ENCODE data around the gene NDUFAF7.
"Not testable (repeated sequence)": the region's sequence is repeated elsewhere in the genome, so short reads cannot be mapped to it uniquely, and the experiment has no call there.

NDUFAF7 gene, protein sequence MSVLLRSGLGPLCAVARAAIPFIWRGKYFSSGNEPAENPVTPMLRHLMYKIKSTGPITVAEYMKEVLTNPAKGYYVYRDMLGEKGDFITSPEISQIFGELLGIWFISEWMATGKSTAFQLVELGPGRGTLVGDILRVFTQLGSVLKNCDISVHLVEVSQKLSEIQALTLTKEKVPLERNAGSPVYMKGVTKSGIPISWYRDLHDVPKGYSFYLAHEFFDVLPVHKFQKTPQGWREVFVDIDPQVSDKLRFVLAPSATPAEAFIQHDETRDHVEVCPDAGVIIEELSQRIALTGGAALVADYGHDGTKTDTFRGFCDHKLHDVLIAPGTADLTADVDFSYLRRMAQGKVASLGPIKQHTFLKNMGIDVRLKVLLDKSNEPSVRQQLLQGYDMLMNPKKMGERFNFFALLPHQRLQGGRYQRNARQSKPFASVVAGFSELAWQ

DNA sequence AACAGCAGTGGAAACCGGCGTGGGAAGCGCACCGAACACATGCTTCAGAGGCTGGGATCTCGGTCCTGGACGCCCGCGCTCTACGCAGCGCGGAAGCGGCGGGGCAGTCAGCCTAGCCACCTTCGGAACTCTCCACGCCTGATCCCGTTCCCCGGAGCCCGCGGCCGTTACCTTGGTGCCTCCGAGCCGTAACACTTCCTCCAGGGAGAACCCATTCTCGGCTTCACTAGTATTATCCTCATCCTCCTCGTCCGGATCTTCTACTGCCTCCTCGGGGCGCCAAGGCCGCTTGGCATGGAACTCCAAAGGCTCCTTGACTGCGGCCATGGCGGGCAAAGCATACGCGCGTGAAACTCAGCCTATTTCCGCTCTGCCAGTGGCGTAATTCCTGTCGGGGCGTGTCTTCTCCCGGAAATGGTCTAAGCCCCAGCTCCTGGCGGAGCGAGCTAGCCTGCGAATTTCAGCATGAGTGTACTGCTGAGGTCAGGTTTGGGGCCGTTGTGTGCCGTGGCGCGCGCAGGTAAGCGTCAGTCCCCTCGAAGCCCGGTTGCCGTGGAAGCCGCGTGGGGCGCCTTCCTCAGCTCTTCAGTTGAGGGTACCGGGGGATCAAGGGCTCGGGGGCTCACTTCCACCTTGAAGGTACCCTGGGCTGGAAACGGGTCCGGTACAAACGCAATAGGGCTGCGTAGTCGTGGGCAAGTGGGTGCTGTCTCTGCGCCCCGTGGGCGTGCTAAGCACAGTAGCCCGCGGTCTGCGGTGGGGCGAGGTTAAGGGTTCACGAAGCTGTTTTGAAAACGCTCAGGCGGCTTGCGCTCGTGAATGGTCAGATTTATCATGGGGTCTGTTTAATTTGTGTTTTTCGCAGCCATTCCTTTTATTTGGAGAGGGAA lies at the start of gene NDUFAF7, which contains the start of gene CEBPZ:
Gene NDUFAF7 (plus strand): TSS at position 418 of the 890 bp plus-strand sequence. CDS start 48 bp downstream, at position 466.
Gene CEBPZ (minus strand): TSS at position 356 of the 890 bp plus-strand sequence. CDS start 29 bp downstream, at position 327.
- peak; percentile 94 for DNase-seq

DNA sequence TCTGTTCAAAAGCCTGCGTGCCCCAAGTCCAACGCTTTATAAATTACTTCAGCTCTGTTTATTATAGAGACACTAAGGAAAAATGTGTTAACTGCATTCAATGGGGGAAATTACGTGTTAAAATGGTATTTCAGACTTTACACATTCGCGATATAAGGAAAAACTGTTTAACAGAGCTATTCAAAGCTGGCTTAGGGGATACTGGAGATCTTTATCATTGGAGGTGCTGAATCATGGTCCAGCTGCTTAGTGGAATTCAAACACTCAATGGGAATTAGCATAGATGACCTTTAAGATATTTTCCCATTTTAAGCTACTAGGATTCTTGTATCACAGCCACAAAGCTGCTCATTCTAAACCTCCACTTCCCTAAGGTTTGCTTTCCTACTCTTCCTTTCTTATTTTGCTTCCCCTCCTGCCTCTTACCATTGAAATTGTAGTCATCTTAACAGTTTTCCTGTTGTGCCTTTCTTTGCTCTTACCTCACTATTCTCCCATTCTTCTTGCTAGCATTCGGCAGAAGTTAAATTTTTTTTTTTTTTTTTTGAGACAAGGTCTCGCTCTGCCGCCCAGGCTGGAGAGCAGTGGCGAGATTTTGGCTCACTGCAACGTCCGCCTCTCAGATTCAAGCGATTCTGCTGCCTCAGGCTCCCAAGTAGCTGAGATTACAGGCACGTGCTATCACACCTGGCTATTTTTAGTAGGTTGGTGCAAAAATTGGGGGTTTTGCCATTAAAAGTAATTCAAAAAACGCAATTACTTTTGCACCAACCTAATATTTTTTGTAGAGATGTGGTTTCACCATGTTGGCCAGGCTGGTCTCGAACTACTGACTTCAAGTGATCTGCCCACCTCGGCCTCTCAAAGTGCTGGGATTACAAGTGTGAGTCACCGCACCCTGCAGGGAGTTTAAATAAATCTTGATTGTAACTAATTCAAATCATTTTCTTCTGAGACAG lies 49.5 kb upstream of the NDUFAF7 start:
- DNase-seq: no peak

DNA sequence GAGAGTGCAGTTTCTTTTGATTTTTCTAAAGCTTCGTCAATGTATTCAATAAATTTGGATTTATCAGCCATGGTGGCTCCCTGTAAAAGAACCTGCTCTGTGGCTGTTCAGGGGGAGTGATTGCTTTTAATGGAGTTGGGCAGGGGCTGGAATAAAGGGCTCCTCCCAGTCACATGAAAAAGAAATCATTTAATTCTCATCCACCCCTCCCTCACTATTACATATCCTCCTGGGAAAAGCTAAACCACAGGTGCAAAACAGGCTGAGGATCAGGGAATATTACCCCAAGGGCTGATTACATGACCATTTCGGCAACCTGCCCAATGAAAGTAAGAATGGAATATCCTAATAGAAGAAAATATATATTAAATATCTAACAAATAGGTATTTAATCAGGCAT lies 42.9 kb upstream of the NDUFAF7 start, which contains the start of gene SULT6B1:
Gene SULT6B1 (minus strand): TSS at position 101 of the 400 bp plus-strand sequence. CDS start 30 bp downstream, at position 71.
- no peak for DNase-seq

DNA sequence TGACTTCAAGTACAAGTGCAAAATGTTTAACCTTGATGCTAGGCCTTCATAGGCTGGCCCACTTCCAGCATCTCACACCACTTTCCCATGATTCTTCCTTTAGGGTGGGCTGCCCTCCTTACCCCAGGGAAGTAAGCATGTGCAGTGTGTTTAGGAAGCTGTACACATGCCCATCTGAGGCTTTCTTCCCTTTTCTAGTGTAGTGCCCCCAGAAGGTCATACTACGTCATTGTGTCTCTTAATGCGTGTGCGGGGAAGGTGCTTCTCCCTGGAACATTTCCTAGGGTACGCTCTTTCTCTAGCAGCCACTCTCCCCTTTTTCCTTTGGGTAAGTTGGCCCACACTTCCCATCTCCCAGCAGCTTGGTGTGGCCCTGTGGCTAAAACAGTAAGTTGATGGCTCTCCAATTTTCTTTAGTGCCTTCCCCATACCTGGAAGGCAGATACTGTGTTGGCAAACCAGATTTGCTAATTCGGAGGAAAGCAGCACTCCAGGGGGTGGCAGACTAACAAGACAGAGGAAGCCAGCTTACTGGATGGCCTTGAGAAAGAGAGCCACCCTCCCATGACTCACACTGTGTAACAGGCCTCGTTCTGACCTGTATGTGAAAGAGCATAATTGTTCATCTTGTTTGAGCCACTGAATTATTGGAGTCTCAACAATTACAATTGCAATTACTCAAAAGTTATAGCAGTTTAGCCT lies 41.9 kb upstream of the NDUFAF7 start:
- no peak for DNase-seq

DNA sequence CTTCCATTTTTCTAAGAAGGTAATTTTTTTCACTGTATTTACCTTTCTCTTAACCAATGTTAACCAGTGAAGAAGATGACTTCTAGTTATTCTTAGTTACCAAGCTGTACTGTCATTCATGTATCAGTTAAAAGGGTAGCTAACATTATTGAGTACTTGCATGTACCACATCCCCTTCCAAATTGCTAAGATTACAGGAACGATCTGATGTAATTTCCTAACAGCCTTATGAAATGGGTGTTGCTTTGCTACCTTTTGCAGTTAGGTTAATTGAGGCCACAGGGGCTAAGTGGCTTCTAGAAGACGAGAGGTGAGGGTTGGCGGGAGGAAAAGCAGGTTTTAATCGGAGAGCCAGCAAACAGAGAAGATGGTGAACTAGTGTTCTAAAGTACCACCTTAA lies 41.2 kb upstream of the NDUFAF7 start:
- DNase-seq: no peak

DNA sequence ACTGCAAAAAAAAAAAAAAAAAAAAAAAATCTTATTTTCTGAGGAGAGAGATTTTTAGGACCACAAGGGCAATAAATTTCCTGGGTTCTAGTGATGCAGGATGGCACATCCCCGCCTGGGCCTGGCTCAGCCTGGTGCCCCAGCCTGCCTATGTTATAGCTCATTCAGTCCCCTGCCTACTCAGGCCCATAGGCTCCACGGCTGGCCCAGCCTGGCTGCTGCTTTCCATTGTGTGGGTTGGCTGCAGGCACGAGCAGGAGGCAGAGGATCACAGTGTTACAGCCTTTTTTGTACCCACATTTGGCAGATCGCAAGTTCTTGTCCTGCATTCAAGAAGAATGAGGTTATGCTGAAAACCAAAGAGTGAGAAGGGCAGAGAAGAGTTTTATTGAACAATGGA lies 40.2 kb upstream of the NDUFAF7 start:
- no peak for DNase-seq

DNA sequence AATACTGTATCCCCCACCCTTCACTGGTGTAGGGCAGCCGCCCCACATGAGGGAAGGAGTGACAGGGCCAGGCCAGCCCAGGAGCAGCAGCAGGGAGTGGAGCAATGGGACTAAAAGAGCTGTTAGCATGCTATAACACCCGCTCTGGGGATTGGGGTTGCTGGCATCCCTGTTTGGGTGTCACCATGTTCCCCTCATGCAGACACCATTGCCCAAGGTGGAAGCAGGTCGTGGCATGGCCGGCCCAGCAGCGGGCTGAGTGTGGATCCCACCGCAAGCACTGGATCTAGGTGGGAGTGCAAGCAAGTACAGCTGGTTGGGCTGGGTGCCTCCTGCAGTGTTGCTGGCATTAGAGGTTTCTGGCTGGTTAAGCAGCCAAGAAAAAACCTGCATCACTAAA lies 39.7 kb upstream of the NDUFAF7 start:
- DNase-seq: no peak

DNA sequence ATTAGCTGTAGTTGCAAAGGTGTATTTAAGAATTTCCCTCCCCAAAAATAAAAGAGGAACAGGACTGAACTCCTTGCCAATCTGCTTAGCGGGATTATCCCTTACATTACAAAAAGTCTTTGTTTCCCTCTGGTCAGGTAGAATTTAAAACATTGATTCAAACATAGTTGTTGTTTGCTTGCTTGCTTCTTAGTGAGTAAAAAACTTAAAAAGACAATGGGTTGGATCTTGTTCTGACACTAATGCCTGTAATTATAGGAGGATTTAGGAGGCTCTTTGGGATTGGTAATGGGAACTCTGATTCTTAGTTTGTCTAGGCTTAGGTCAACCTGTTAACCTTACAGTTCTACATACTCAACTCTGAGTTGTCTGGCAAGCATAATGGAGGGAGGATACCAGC lies 38.9 kb upstream of the NDUFAF7 start:
- DNase-seq: no peak

DNA sequence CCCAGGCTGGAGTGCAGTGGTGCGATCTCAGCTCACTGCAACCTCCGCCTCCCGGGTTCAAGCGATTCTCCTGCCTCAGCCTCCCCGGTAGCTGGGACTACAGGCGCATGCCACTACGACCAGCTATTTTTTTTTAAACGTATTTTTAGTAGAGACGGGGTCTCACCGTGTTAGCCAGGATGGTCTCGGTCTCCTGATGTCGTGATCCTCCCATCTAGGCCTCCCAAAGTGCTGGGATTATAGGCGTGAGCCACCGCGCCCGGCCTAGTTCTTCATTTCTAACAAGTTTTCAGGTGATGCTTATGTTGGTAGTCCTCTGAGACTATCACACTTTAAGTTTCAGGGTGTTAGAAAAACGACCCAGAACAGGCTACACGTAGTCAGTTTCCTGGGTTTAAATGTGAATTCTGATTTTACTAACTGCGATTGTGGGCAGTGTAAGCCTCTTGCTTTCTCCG lies 35.6 kb upstream of the NDUFAF7 start:
- not testable (repeated sequence) for DNase-seq

DNA sequence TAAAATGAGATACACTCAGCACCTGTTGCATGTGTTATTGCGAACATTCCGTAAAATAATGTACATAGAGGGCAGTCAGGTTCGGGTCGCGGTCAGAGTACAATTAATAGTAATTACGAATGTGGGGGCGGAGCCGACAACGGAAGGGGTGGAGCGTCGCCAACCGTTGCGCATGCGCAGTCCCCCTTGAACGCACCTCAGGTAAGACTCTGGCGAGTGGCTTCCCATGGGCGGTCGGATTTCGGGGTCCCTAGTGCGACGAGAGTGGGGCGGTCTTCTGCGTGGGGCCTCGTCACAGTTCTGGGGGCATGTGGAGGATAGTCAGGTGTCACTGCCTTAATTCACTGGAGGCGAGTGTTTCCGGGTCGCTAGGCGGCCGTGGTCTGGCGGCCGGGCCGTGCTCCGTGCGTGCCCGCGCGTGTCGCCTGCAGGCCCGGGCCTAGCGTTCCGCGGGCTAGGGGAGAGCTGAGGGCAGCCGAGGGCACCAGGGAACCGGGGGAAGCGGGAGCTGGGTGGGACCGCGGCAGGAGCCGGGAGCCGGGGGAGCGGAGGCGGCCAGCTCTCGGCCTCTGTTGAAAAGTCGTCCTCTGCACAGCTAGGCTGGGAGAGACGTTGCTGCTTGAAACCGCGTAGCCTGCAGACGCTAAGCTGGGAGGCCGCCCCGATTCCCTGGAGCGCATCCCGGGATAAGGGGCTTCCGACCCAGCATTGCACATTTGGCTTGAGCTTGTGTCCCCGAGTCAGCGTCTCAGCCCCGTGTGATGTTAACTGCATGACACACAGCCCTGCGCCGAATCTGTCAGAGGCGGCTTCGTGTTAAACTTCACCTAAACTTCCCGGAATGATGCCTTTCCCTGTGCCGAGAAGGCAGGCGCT lies 34.9 kb upstream of the NDUFAF7 start, which contains the start of gene CEBPZOS:
Gene CEBPZOS (plus strand): TSS at position 177 of the 876 bp plus-strand sequence. CDS start 3,209 bp downstream, outside the sequence.
- DNase-seq: peak; percentile 88

DNA sequence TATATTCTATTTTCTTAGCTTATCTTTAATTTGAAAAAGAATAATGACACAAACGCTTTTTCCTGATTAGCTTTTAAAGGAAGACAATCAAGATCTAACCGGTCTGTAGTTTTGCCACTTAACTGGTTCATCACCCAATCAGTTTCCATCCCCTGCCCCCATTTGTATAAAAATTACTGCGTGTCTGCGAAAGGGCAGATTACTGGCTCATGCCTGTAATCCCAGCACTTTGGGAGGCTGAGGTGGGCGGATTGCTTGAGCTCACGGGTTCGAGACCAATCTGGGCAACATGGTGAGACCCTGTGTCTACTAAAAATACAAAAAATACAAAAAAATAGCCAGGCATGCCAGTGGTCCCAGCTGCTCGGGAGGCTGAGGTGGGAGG lies 32.8 kb upstream of the NDUFAF7 start:
- no peak for DNase-seq

DNA sequence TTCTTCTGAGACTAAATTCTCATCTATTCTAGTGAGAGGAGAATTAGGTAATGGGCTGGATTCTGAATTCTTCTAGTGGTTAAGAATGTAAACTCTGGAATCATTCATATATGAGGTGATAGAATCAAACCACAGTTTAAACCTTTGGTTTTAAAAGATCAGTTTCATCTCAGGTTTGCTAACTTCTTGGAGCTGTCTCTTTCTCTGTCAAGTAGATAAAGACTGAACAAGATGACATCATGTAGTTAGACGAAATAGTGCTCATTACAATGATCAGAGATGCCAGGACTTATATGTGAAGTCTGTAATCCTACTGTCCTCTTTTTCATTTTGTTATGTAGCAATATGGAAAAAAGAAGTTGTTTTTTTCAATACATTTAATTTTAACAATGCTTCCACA lies 30.2 kb upstream of the NDUFAF7 start:
- DNase-seq: no peak

DNA sequence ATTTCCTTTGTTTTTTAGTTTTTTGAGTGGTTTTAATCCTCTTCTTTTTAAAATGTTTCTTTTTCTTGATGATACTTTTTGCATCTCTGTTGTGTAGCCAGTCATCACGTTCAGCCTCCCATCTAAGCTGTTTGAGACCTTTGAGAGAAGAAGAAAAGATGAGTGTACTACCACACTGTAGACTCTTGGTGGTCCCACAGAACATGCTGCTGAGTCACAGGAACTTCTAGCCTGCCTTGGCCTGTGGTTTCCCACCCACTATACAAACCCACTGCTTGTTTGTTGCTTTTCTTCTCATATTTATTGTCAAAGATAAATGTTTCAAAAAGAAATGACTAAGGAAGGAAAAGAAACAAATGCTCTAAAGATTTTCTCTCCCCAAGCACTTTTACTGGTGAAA lies 29.7 kb upstream of the NDUFAF7 start:
- DNase-seq: no peak

DNA sequence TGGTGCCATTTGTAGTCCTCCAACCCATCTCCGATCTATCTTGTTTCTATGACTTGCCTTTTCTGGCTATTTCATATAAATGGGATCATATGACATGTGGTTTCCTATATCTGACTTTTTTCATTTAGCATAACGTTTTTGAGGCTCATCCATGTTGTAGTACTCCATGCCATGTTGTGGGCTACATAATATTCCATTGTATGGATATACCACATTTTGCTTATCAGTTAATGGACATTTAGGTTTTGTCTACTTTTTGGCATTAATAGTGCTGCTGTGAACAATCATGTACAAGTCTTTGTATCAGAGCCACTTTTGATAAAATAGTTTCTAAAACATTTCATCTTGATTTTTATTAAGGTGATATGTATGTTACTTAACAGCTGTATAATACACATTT lies 27.8 kb upstream of the NDUFAF7 start:
- no peak for DNase-seq

DNA sequence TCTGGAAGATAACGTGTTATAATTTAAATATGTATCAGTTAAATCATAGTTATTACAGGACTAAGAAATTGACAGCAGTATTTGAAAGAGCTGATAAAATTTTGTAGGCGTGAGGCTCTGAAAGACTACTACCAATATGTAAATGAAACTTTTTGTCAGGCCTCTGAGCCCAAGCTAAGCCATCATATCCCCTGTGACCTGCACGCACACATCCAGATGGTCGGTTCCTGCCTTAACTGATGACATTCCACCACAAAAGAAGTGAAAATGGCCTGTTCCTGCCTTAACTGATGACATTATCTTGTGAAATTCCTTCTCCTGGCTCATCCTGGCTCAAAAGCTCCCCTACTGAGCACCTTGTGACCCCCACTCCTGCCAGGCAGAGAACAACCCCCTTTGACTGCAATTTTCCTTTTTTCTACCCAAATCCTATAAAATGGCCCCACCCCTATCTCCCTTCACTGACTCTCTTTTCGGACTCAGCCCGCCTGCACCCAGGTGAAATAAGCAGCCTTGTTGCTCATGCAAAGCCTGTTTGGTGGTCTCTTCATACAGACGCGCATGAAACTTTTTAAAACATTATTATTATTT lies 26.3 kb upstream of the NDUFAF7 start:
- DNase-seq: not testable (repeated sequence)

DNA sequence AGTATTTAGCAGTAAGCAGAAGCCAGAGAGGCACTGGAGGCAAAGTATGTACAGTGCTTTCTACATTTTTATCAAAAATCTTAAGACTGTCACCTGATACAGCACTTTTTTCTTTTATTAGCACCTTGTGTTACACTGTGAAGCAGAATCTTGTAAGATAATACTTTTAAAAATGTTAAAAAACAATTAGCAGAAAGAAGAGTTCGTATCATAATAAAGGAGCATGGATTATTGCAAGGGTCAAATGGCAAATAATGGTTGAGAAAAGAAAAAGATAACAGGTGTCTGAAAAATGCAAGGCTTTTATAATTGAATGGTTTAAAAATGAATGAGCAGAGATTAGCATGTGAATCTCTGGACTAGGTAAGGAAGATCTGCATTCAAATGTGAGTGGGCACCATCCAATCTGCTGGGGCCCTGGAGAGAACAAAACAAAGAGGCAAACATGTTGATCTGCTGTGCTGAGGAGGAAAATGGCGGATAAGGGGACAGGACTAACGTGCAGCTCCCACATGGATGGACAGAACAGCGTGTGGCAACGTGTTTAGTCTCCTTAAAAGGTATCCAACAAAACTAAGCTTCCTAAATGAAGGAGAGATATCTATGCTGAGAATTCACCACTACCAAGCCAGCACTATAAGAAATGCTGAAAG lies 25.6 kb upstream of the NDUFAF7 start:
- DNase-seq: no peak

DNA sequence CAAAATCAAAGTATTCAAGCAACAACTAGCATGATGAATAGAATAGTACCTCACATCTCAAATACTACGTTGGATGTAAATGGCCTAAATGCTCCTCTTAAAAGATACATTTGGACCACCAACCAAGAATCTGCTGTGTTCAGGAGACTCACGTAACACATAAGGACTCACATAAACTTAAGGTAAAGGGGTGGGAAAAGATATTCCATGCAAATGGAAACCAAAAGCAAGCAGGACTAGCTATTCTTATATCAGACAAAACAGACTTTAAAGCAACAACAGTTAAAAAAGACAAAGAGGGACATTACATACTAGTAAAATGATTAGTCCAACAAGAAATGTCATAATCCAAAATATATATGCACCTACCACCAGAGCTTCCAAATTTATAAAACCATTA lies 24.7 kb upstream of the NDUFAF7 start:
- DNase-seq: not testable (repeated sequence)

DNA sequence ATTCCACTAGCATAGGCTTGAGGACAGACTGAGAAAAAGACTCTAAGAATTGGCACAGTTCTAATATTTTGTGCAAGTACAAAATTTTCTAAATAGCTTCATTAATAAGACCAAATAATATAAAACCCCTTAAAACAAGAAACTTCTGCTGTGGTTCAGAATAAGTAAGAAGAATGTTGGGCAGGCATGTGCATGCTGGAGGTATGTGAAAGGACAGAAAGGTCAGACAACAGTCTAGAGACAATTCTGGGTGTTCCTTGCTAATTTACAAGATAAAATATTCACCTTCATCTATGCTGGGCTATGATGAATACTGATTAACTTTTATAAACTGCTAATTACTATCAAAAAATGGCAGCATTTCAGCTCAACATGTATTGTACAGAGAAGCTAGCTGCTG lies 20.2 kb upstream of the NDUFAF7 start:
- no peak for DNase-seq

DNA sequence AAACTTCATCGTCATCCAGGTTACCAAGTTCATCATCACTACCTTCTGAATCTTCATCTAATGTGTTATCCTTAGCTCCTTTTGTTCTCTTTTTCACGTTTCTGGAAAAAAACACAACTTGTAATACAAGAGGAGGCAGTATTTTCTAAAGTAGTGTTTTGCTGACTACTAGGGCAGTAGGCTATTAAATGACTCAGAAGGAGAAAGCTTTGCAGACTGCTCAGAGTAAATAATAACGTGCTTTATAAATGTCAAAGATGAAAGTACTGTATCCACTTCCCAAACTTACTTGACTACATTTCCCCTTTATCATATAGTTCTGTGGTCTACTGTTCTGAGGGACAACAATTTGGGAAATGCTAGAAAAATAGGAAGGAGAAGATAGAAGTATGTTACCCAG lies 19.5 kb upstream of the NDUFAF7 start:
- DNase-seq: no peak

Data from left hindlimb (tissue), 1 donor.